Tibial artery (tissue), 4 donors: ENCODE measurements around the gene TIE1.

ENCODE experiments used
- DNase-seq, 2 donors: peaks; one replicate each; pipeline ENCODE4 v3.0.0-alpha.2; 2019
- H3K27ac ChIP-seq, 2 donors: fragments of 200-600 bp; sonication (generic) in 1 of 2; 1 replicate in 1 of 2; 2 replicates in 1 of 2; pipeline ENCODE4 v1.5.1; 2018 to 2019; ENCODE audit warnings: mild to moderate bottlenecking in 1 of 2
- H3K27me3 ChIP-seq, 2 donors: fragments of 200-600 bp; sonication (generic) in 1 of 2; one replicate each; pipeline versions ENCODE4 v1.5.1 to v1.6.0; 2016 to 2019
- H3K36me3 ChIP-seq, 3 donors: fragments of 200-600 bp; sonication (generic) in 2 of 3; one replicate each; pipeline ENCODE4 v1.5.1; 2016 to 2019; ENCODE audit warnings: mild to moderate bottlenecking in 2 of 3
- H3K4me1 ChIP-seq, 4 donors: fragments of 200-600 bp; sonication (generic) in 2 of 4; 1 replicate in 3 of 4; 2 replicates in 1 of 4; pipeline ENCODE4 v1.5.1; 2016 to 2019
- H3K4me3 ChIP-seq, 2 donors: fragments of 200-600 bp; sonication (generic) in 1 of 2; 1 replicate in 1 of 2; 2 replicates in 1 of 2; pipeline ENCODE4 v1.5.1; 2018 to 2019; ENCODE audit warnings: mild to moderate bottlenecking in 2 of 2
- H3K9me3 ChIP-seq, 3 donors: fragments of 200-600 bp; sonication (generic) in 1 of 3; one replicate each; pipeline ENCODE4 v1.5.1; 2016 to 2019
- CTCF ChIP-seq, 2 experiments: fragments of 200-600 bp in 1 of 2; fragments of 450-650 bp in 1 of 2; IDR thresholded peaks; one replicate each; pipeline ENCODE4 v1.5.1; 2017 to 2019; ENCODE audit warnings: antibody characterized with exemption in 2 of 2, mild to moderate bottlenecking in 1 of 2, moderate library complexity in 1 of 2
- intact Hi-C: fragments of 100-400 bp; cut with DNase I; formaldehyde crosslinking; loops from one replicate; pipeline ENCODE4 v1.15.0; 2023; ENCODE audit warnings: low total_unique reads

Gene TIE1

GRCh38 chr1:43319766-43320165 is 19.0 kb downstream of the TIE1 start:
- peaks cover 0 to 7% (median 0%) of the 10 kb centered on the region in 3 donors for H3K36me3 ChIP-seq
- intact Hi-C loops = no loop called here
- H3K4me3 ChIP-seq = no peak overlapping the region
- H3K27ac ChIP-seq = no peak overlapping the region
- H3K27me3 ChIP-seq = no peaks in the 10 kb centered on the region
- no peak for TF ChIP-seq CTCF (IDR thresholded peaks at IDR 0.05)
- no peaks in the 10 kb centered on the region for H3K4me1 ChIP-seq
- H3K9me3 ChIP-seq = peaks cover 0 to under 1% (median 0%) of the 10 kb centered on the region in 3 donors
- DNase-seq = peak in 1 of 2 donors; percentile 48

- Histone ChIP-seq H3K27me3 (no peaks in the 10 kb centered on the region), H3K4me1 (no peaks in the 10 kb centered on the region), H3K9me3 (peaks cover 0 to 8% (median 0%) of the 10 kb centered on the region in 3 donors), H3K27ac (no peak overlapping the region), H3K4me3 (no peak overlapping the region), H3K36me3 (peaks cover 0 to 8% (median 0%) of the 10 kb centered on the region in 3 donors)
- DNase-seq = peak in 1 of 2 donors; percentile 58
- TF ChIP-seq CTCF (IDR thresholded peaks at IDR 0.05) = no peak
- intact Hi-C loops = no loop called here
Observed at GRCh38 chr1:43321331-43321891, 20.6 kb downstream of the TIE1 start.

GRCh38 chr1:43322506-43322905 is 21.7 kb downstream of the TIE1 start:
- Histone ChIP-seq H3K9me3 (peaks cover 0 to 8% (median 0%) of the 10 kb centered on the region in 3 donors), H3K36me3 (peaks cover 0 to 8% (median 0%) of the 10 kb centered on the region in 3 donors), H3K27ac (no peak overlapping the region), H3K27me3 (no peaks in the 10 kb centered on the region), H3K4me3 (no peak overlapping the region), H3K4me1 (no peaks in the 10 kb centered on the region)
- DNase-seq = peak in 1 of 2 donors; percentile 21
- intact Hi-C loops = no loop called here
- TF ChIP-seq CTCF (IDR thresholded peaks at IDR 0.05) = no peak

- Histone ChIP-seq H3K36me3 (peaks cover 0 to 8% (median 0%) of the 10 kb centered on the region in 3 donors), H3K9me3 (peaks cover 0 to 13% (median 4%) of the 10 kb centered on the region in 3 donors), H3K27me3 (no peaks in the 10 kb centered on the region), H3K4me1 (peaks cover 0 to 3% (median under 1%) of the 10 kb centered on the region in 4 donors), H3K27ac (no peak overlapping the region), H3K4me3 (no peak overlapping the region)
- intact Hi-C loops = no loop called here
- no peak for DNase-seq
- TF ChIP-seq CTCF (IDR thresholded peaks at IDR 0.05) = no peak
Observed at GRCh38 chr1:43324810-43325209, 24.0 kb downstream of the TIE1 start.

GRCh38 chr1:43325381-43325780 is 24.6 kb downstream of the TIE1 start:
- no peak overlapping the region for H3K4me3 ChIP-seq
- peaks cover 0 to 8% (median 0%) of the 10 kb centered on the region in 3 donors for H3K36me3 ChIP-seq
- no peak for TF ChIP-seq CTCF (IDR thresholded peaks at IDR 0.05)
- H3K27me3 ChIP-seq = no peaks in the 10 kb centered on the region
- no peak for DNase-seq
- intact Hi-C loops = no loop called here
- peaks cover 0 to 13% (median 4%) of the 10 kb centered on the region in 3 donors for H3K9me3 ChIP-seq
- H3K4me1 ChIP-seq = peaks cover 0 to 9% (median 4%) of the 10 kb centered on the region in 4 donors
- no peak overlapping the region for H3K27ac ChIP-seq
